Heart right ventricle (tissue), 16 donors: ENCODE results near the gene GLS. TPM values are rescaled to one million over a fixed set of nuclear protein-coding genes. Genes with fewer than 3 reads are reported as not detected.

ENCODE experiments used
- ATAC-seq, 8 donors: fragments of 200-7000 bp; cut with Tn5 transposase; one replicate each; pipeline ENCODE4 v1.9.1; 2020; ENCODE audit warnings: mild to moderate bottlenecking in 8 of 8, moderate library complexity in 8 of 8, moderate number of reproducible peaks in 1 of 8
- DNase-seq, 2 donors: peaks; one replicate each; pipeline ENCODE4 v3.0.0-alpha.2; 2020
- H3K27ac ChIP-seq, 10 donors: fragments of 200-600 bp; sonication (generic) in 2 of 10; one replicate each; pipeline versions ENCODE4 v1.5.0 to v1.8.0; 2020 to 2022; ENCODE audit warnings: mild to moderate bottlenecking in 3 of 10
- H3K27me3 ChIP-seq, 7 donors: fragments of 200-600 bp; one replicate each; pipeline ENCODE4 v1.8.0; 2021 to 2022; ENCODE audit warnings: mild to moderate bottlenecking in 2 of 7
- H3K36me3 ChIP-seq, 9 donors: fragments of 200-600 bp; sonication (generic) in 1 of 9; one replicate each; pipeline versions ENCODE4 v1.5.0 to v1.8.0; 2020 to 2022; ENCODE audit warnings: mild to moderate bottlenecking in 2 of 9
- H3K4me1 ChIP-seq, 9 donors: fragments of 200-600 bp; sonication (generic) in 1 of 9; one replicate each; pipeline versions ENCODE4 v1.5.0 to v1.8.0; 2020 to 2022; ENCODE audit warnings: mild to moderate bottlenecking in 4 of 9
- H3K4me3 ChIP-seq, 10 donors: fragments of 200-600 bp; sonication (generic) in 2 of 10; one replicate each; pipeline versions ENCODE4 v1.5.0 to v1.8.0; 2020 to 2022; ENCODE audit warnings: mild to moderate bottlenecking in 7 of 10, moderate library complexity in 2 of 10
- H3K9me3 ChIP-seq, 11 donors: fragments of 200-600 bp in 10 of 11; sonication (generic) in 2 of 11; one replicate each; pipeline versions ENCODE4 v1.5.0 to v1.8.0; 2013 to 2022; ENCODE audit warnings: mild to moderate bottlenecking in 2 of 11, control low read depth in 1 of 11, moderate library complexity in 1 of 11
- WGBS, 2 donors: extraction: QIAGEN DNeasy Blood & Tissue Kit; methylation state at CpG; one replicate each; pipeline ENCODE4 v1.1.7; 2013; ENCODE audit warnings: inconsistent platforms in 1 of 2; 5-methylcytosine and 5-hydroxymethylcytosine counted together
- intact Hi-C, 10 donors: fragments of 100-400 bp; cut with DNase I; formaldehyde crosslinking; loops; one replicate each; pipeline versions ENCODE4 v1.11.1 to v1.14.2; 2022
- polyA plus RNA-seq, 2 donors: library from polyadenylated mRNA; stranded (reverse); fragments of 200-250 nt; gene quantifications; one replicate each; pipeline ENCODE4 v1.2.3, GENCODE V29; 2013
- total RNA-seq, 10 donors: library from RNA; stranded (reverse); fragmentation: NEBNext Ultra II Directional in 3 of 10; extraction: Animal tissue kit (Norgen Biotek cat#: 25700) in 3 of 10; gene quantifications; one replicate each; pipeline versions ENCODE4 v1.2.1 to v1.2.4, GENCODE V29; 2021 to 2023
- TF ChIP-seq, protein P1 (sequence below), 9 donors: fragments of 200-600 bp; sonication (generic) in 2 of 9; IDR thresholded peaks; one replicate each; pipeline versions ENCODE4 v1.5.0 to v1.8.0; 2021 to 2022; ENCODE audit warnings: antibody characterized with exemption in 9 of 9, mild to moderate bottlenecking in 5 of 9, moderate library complexity in 1 of 9
- donor health status: Arrhythmogenic right ventricular cardiomyopathy.
- donor health status: ischemic (EF 13 %, LVEDD 7.1; RV severe dilation, severe dysfunction).
- donor health status: healthy with polysubstance abuse.
- donor health status: DM: no; HTN: yes; CAD: no.
- donor health status: DM: no; HTN: no; CAD: no.
- donor health status: ischemic (EF 25% LVEDD 6.9; RV normal size, moderate dysfunction).
- donor health status: ischemic (EF 25% LVEDD 5.7; RV mildly dilated, moderate dysfunction).
- donor health status: healthy.
- donor health status: DM: yes; HTN: yes; CAD: no.
- donor health status: Ischemic cardiomyopathy.
- donor health status: ischemic (EF 35%, LVEDD 5.7; RV mildly dilated, moderate dysfunction).
- donor health status: nonischemic (EF 11% LVEDD 7.7; RV severe dilation, severe dysfunction).
- donor health status: DM: yes; HTN: yes; CAD: no.
- donor health status: PGD.
- donor health status: ischemic (EF 29% LVEDD 5.4; RV normal size, mild dysfunction).
- donor health status: nonischemic (EF 23%, LVEDD 6.1; RV moderate dilation, normal function).

Gene GLS
- total and polyA plus RNA-seq, 12 donors: 17.1 to 73.5 (median 54.3) TPM

DNA sequence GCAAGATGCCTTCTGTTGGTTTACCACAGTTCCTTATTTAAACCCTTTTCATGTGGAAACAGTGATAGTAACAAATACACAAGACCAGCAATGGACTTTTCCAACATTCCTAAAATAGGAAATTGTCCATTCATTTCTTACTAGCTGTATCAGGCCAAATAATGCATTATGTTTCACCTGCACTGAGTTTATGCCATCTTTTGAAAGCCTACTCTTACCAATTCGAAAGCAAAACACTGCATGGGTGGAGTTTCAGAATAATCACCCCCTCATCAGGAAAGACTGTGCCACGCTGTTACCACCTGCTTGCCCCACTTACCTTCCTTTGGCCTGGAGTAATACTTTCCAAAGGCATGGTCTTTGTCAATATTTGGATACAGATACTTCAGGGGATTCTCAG lies 95.9 kb downstream of the GLS start:
- intact Hi-C loops: loop anchor here in 1 of 10 donors (10.0 kb wide), 1 partner anchor 92 kb away; the partner anchor contains the start of gene GLS
- TF ChIP-seq, protein P1, sequence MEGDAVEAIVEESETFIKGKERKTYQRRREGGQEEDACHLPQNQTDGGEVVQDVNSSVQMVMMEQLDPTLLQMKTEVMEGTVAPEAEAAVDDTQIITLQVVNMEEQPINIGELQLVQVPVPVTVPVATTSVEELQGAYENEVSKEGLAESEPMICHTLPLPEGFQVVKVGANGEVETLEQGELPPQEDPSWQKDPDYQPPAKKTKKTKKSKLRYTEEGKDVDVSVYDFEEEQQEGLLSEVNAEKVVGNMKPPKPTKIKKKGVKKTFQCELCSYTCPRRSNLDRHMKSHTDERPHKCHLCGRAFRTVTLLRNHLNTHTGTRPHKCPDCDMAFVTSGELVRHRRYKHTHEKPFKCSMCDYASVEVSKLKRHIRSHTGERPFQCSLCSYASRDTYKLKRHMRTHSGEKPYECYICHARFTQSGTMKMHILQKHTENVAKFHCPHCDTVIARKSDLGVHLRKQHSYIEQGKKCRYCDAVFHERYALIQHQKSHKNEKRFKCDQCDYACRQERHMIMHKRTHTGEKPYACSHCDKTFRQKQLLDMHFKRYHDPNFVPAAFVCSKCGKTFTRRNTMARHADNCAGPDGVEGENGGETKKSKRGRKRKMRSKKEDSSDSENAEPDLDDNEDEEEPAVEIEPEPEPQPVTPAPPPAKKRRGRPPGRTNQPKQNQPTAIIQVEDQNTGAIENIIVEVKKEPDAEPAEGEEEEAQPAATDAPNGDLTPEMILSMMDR (IDR thresholded peaks at IDR 0.05): no peak
- H3K4me3 ChIP-seq: no peak overlapping the region
- no peaks in the 10 kb centered on the region for H3K9me3 ChIP-seq
- H3K27ac ChIP-seq: no peak overlapping the region
- H3K27me3 ChIP-seq: no peaks in the 10 kb centered on the region
- H3K36me3 ChIP-seq: peaks cover 0 to 100% (median 72%) of the 10 kb centered on the region in 9 donors
- 96 to 98% methylated on average over 2 of the region's 2 CpGs for WGBS, 2 donors
- peaks cover 0 to 81% (median 40%) of the 10 kb centered on the region in 9 donors for H3K4me1 ChIP-seq
- DNase-seq (no peak), ATAC-seq (no peak)

DNA sequence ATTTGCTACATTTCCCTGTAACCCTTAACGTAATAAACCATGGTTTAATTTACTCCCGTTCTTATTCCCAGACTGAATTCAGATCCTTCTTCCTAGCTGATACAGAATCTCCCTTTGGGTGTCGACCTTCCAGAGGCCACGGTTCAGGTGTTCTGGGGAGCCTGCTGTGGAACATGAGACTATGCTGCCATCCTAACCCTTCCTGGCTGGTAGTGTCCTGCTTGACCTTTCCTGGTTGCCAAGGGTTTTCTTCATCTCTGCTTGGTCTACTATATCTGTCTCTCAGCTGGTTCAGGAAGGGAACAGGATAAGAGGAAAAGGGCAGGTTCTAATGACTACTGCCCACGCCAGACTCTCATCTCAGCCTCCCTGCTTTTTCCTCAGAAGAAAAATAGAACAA lies 96.9 kb downstream of the GLS start:
- intact Hi-C loops: loop anchor here in 1 of 10 donors (10.0 kb wide), 1 partner anchor 93 kb away; the partner anchor contains the start of gene GLS
- WGBS, 2 donors: 93 to 94% methylated on average over 5 of the region's 5 CpGs
- Histone ChIP-seq H3K4me3 (no peak overlapping the region), H3K4me1 (peaks cover 0 to 73% (median 42%) of the 10 kb centered on the region in 9 donors), H3K27ac (no peak overlapping the region), H3K27me3 (no peaks in the 10 kb centered on the region), H3K9me3 (no peaks in the 10 kb centered on the region), H3K36me3 (peaks cover 0 to 100% (median 75%) of the 10 kb centered on the region in 9 donors)
- DNase-seq: no peak
- no peak for ATAC-seq
- TF ChIP-seq, protein P1 (IDR thresholded peaks at IDR 0.05): no peak

DNA sequence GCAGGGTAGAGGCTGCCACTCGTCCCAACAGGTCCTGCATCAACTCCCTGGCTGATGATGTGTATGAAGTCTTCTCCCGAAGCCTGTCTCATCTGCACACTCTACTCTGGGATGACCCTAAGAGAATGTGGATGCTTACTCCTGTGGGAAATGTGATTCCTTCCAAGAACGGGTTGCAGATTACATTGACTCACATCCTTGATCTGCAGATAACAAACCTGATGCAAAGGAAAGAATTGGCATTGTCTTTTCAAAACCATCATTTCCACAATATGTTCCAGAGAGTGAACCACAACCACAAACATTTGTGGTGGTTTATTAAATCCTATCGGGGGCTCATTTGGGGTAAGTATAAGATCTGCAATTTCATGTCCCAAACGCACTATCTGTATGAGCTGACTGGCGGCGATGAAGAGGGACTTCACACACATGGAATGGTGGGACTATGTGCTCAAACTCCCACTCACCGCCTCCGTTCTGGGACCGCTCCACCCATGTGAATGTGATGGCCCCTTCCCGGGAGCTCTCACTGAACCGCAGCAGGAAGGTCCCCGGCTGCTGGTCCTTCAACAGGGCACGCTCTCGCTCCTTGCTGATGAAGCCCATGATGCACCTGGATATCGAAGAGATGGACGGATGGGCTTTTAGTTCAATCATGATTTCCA lies 97.9 kb downstream of the GLS start:
- Histone ChIP-seq H3K9me3 (no peaks in the 10 kb centered on the region), H3K36me3 (peaks cover 0 to 100% (median 78%) of the 10 kb centered on the region in 9 donors), H3K4me3 (no peak overlapping the region), H3K4me1 (peaks cover 0 to 66% (median 42%) of the 10 kb centered on the region in 9 donors), H3K27ac (no peak overlapping the region), H3K27me3 (no peaks in the 10 kb centered on the region)
- WGBS, 2 donors: 90 to 93% methylated on average over 17 of the region's 17 CpGs
- intact Hi-C loops: loop anchor here in 1 of 10 donors (10.0 kb wide), 1 partner anchor 94 kb away; the partner anchor contains the start of gene GLS
- DNase-seq (no peak), ATAC-seq (peak in 1 of 8 donors; percentile 71)
- TF ChIP-seq, protein P1 (IDR thresholded peaks at IDR 0.05): no peak

DNA sequence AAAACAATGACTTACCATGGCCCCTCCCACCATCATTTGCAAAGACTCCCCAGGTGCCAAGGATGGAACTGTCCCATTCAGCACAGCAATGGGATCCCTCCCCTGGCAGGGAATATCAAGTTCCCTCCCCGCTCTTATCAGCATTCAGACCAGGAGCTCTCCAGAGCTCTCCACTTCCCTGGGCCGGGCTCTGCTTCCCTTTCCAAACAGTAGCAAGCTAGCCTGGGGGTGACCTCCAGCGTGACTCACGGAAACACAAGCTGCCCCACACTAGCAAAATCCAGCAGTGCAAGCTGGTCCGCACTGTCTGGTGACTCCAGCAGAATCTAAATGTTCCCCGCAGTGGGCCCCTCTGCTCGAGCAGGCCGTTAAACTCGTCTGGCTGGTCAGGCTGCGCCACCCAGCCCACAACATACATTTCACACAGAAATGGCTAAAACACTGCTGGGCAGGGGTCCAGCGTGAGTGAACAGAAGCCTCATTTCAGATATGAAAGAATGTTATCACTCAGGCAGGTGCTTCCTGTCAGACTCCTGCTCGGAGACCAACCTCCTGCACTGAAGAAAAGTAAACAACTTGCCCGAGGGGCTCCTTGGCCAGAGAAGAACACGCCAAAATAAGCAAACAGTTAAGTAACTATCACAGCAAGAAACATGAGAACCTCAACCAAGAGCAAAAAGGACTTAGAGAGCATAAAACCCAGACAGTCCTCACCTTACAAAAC lies 99.4 kb downstream of the GLS start:
- peak; percentile 85 to 97 (median 94) for ATAC-seq
- WGBS, 2 donors: 13 to 17% methylated on average over 14 of the region's 14 CpGs
- Histone ChIP-seq H3K4me1 (peaks cover 0 to 50% (median 29%) of the 10 kb centered on the region in 9 donors), H3K27ac (peak overlapping the region; percentile 37 to 88 (median 69)), H3K36me3 (peaks cover 0 to 100% (median 78%) of the 10 kb centered on the region in 9 donors), H3K9me3 (no peaks in the 10 kb centered on the region), H3K4me3 (peak overlapping the region in 3 of 10 donors; percentile 6 to 26 (median 14)), H3K27me3 (no peaks in the 10 kb centered on the region)
- intact Hi-C loops: loop anchor here in 1 of 10 donors (10.0 kb wide), 1 partner anchor 95 kb away; the partner anchor contains the start of gene GLS
- peak; percentile 78 to 83 for DNase-seq
- TF ChIP-seq, protein P1 (IDR thresholded peaks at IDR 0.05): peak in 1 of 9 donors; percentile 20
